Measurements from ENCODE around the gene OR4D9. TPM values are rescaled to one million over a fixed set of nuclear protein-coding genes. Genes with fewer than 3 reads are reported as not detected.
"Not testable (repeated sequence)": the region's sequence is repeated elsewhere in the genome, so short reads cannot be mapped to it uniquely, and the experiment has no call there.

Gene OR4D9
- total RNA-seq, 4 donors from 2014 or later = not detected

DNA sequence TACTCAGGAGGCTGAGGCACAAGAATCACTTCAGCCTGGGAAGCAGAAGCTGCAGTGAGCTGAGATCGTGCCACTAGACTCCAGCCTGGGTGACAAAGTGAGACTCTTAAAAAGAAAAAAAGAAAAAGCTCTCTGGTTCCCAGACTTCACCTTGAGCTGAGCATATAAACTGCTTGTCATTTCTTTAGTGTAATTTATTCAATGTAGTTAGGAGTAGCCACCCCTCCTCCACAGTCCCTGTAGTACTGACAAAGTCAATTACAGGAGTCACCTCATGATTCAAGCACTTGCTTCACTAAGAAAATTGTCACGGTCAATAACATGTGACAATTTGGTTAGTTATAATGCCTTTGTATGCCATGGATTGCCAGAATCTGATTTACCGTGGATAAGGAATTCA, 31.0 kb upstream of the OR4D9 start:
- H3K9me3 ChIP-seq = no peaks in the 10 kb centered on the region
- no peaks in the 10 kb centered on the region for H3K27me3 ChIP-seq
- TF ChIP-seq POLR2A (IDR thresholded peaks at IDR 0.05) = no peak
- TF ChIP-seq, protein P1, sequence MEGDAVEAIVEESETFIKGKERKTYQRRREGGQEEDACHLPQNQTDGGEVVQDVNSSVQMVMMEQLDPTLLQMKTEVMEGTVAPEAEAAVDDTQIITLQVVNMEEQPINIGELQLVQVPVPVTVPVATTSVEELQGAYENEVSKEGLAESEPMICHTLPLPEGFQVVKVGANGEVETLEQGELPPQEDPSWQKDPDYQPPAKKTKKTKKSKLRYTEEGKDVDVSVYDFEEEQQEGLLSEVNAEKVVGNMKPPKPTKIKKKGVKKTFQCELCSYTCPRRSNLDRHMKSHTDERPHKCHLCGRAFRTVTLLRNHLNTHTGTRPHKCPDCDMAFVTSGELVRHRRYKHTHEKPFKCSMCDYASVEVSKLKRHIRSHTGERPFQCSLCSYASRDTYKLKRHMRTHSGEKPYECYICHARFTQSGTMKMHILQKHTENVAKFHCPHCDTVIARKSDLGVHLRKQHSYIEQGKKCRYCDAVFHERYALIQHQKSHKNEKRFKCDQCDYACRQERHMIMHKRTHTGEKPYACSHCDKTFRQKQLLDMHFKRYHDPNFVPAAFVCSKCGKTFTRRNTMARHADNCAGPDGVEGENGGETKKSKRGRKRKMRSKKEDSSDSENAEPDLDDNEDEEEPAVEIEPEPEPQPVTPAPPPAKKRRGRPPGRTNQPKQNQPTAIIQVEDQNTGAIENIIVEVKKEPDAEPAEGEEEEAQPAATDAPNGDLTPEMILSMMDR (IDR thresholded peaks at IDR 0.05) = no peak
- no peaks in the 10 kb centered on the region for H3K4me1 ChIP-seq
- no peak overlapping the region for H3K27ac ChIP-seq
- H3K36me3 ChIP-seq = no peaks in the 10 kb centered on the region
- DNase-seq = no peak
- H3K4me3 ChIP-seq = no peak overlapping the region

DNA sequence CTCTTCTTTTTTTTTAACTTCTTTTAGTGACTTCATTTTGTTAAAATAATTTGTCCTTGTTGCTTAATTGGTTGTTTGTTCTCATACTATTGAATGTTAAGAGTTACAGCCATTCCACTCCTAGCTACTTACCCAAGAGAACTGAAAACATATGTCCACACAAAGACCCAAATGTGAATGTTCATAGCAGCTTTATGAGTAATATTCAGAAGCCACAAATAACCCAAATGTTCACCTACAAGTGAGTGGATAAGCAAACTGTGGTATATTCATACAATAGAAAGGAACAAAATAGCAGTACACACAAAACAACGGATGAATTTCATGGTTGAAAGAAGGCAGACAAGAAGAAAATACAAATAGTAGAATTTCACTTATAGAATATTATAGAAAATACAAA, 9.4 kb upstream of the OR4D9 start:
- no peaks in the 10 kb centered on the region for H3K9me3 ChIP-seq
- no peaks in the 10 kb centered on the region for H3K4me1 ChIP-seq
- no peak for DNase-seq
- H3K27ac ChIP-seq = no peak overlapping the region
- H3K27me3 ChIP-seq = no peaks in the 10 kb centered on the region
- no peak for TF ChIP-seq POLR2A (IDR thresholded peaks at IDR 0.05)
- TF ChIP-seq, protein P1 (IDR thresholded peaks at IDR 0.05) = no peak
- no peak overlapping the region for H3K4me3 ChIP-seq
- no peaks in the 10 kb centered on the region for H3K36me3 ChIP-seq

DNA sequence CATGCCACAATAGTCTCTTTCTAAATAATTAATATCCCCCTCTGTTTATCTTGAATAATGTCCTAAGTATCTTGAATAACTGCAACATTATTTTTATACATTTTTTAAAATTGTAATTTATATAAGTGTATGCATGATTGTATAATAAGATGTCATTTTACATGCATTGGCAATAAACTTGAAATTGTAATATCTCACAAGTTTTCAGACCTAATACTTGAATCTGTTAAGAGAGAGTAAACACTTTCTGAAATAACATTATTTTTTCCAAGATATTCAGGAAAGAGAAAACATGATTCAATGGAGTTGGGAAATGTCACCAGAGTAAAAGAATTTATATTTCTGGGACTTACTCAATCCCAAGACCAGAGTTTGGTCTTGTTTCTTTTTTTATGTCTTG, 8.1 kb upstream of the OR4D9 start, which contains the start of gene OR4D11:
OR4D11 (plus strand) TSS at position 301 of the 400 bp plus-strand sequence; CDS start at position 301, 0 bp downstream.
- no peak for TF ChIP-seq POLR2A (IDR thresholded peaks at IDR 0.05)
- TF ChIP-seq, protein P1 (IDR thresholded peaks at IDR 0.05) = no peak
- H3K27ac ChIP-seq = no peak within 1 kb of the TSS
- H3K36me3 ChIP-seq = no peaks in the 10 kb centered on the region
- no peaks in the 10 kb centered on the region for H3K9me3 ChIP-seq
- no peak for DNase-seq
- no peaks in the 10 kb centered on the region for H3K27me3 ChIP-seq
- no peaks in the 10 kb centered on the region for H3K4me1 ChIP-seq
- H3K4me3 ChIP-seq = no peak within 1 kb of the TSS

DNA sequence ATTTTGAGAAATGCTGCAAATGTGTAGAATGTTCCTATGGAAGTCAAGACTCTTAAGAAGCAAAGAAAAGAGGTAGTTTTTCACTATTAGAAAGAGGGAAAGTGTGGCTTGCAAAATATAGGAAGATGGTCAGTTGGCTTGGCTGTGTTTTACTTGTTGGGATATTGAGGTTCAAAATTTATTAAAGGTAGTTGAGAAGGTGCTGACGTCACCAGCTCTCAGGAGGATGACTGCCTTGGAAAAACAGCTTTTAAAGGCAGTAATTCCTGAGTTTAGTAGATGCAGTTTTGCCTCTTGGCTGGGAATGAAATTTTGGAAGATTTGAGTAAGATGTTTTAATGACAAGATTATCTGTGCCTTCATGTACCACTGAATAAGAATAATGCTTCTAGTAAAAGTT, 336 bp downstream of the OR4D9 start:
- no peaks in the 10 kb centered on the region for H3K27me3 ChIP-seq
- H3K4me3 ChIP-seq = no peak overlapping the region
- H3K4me1 ChIP-seq = no peaks in the 10 kb centered on the region
- H3K9me3 ChIP-seq = no peaks in the 10 kb centered on the region
- H3K27ac ChIP-seq = no peak overlapping the region
- TF ChIP-seq, protein P1 (IDR thresholded peaks at IDR 0.05) = no peak
- TF ChIP-seq POLR2A (IDR thresholded peaks at IDR 0.05) = no peak
- no peaks in the 10 kb centered on the region for H3K36me3 ChIP-seq
- DNase-seq = no peak

DNA sequence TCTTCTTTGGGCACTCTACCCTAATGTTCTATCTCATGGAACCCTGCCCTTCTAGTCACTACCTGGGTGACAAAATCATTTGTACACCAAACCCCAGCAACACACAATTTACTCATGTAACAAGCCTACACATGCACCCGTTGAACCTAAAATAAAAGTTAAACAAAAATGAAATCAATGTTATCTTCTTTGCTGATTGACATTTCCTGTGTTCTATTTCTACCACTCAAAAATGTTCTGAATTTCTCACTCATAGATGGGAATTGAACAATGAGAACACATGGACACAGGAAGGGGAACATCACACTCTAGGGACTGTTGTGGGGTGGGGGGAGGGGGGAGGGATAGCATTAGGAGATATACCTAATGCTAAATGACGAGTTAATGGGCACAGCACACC, 8.8 kb downstream of the OR4D9 start:
- not testable (repeated sequence) for H3K9me3 ChIP-seq, H3K27me3 ChIP-seq, H3K4me3 ChIP-seq, H3K27ac ChIP-seq, H3K36me3 ChIP-seq, DNase-seq, H3K4me1 ChIP-seq

DNA sequence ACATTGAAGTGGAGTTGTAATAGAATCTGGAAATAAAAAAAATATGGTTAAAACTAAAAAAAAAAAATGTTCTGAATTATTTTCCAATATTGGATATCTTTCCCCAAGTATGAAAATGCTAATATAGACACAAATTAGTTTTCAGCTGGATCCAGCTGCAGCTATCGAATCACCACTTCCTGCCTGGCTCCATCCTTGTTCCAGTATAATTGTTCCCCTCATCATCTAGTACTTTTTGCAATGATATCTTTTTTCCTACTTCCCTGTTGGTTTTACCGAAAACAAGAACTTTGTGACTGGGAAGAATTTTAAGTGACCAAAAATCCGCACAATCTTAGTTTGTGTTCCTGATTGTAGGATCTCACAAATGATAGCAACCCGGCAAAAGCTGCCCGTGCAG, 9.4 kb downstream of the OR4D9 start:
- no peaks in the 10 kb centered on the region for H3K27me3 ChIP-seq
- H3K4me1 ChIP-seq = no peaks in the 10 kb centered on the region
- no peak overlapping the region for H3K4me3 ChIP-seq
- TF ChIP-seq, protein P1 (IDR thresholded peaks at IDR 0.05) = no peak
- no peak for TF ChIP-seq POLR2A (IDR thresholded peaks at IDR 0.05)
- no peak overlapping the region for H3K27ac ChIP-seq
- no peak for DNase-seq
- H3K9me3 ChIP-seq = no peaks in the 10 kb centered on the region
- no peaks in the 10 kb centered on the region for H3K36me3 ChIP-seq
